Left ventricle myocardium inferior (tissue), 1 donor: ENCODE results near the gene REM2. TPM values are rescaled to one million over a fixed set of nuclear protein-coding genes. Genes with fewer than 3 reads are reported as not detected.

Experiments
- DNase-seq: peaks from one replicate; pipeline ENCODE4 v3.0.0-alpha.2; 2020
- H3K27ac ChIP-seq: fragments of 200-600 bp; replicated peaks from 2 replicates; pipeline ENCODE4 v1.8.0; 2021
- H3K27me3 ChIP-seq: fragments of 200-600 bp; 2 replicates; pipeline ENCODE4 v1.8.0; 2021; ENCODE audit warnings: low read depth
- H3K36me3 ChIP-seq: fragments of 200-600 bp; 2 replicates; pipeline ENCODE4 v1.8.0; 2021
- H3K4me1 ChIP-seq: fragments of 200-600 bp; 2 replicates; pipeline ENCODE4 v1.8.0; 2021
- H3K4me3 ChIP-seq: fragments of 200-600 bp; 2 replicates; pipeline ENCODE4 v1.8.0; 2021; ENCODE audit warnings: mild to moderate bottlenecking, moderate library complexity
- H3K9me3 ChIP-seq: fragments of 200-600 bp; replicated peaks from 2 replicates; pipeline ENCODE4 v1.8.0; 2021
- intact Hi-C: fragments of 100-400 bp; cut with micrococcal nuclease; formaldehyde crosslinking; loops from one replicate; pipeline ENCODE4 v1.11.0; 2022
- total RNA-seq: library from RNA; stranded (reverse); fragmentation: NEBNext Ultra II Directional; extraction: Animal tissue kit (Norgen Biotek cat#: 25700); gene quantifications from one replicate; pipeline ENCODE4 v1.2.1, GENCODE V29; 2021
- TF ChIP-seq, protein P1 (sequence below): fragments of 200-600 bp; IDR thresholded peaks from 2 replicates; pipeline ENCODE4 v1.8.0; 2021; ENCODE audit warnings: antibody characterized with exemption, mild to moderate bottlenecking, borderline replicate concordance
- donor health status: DM: no; HTN: yes; CAD: no; lungs with severe emphysema.

The REM2 gene
- total RNA-seq, 1 donor from 2014 or later = not detected

DNA sequence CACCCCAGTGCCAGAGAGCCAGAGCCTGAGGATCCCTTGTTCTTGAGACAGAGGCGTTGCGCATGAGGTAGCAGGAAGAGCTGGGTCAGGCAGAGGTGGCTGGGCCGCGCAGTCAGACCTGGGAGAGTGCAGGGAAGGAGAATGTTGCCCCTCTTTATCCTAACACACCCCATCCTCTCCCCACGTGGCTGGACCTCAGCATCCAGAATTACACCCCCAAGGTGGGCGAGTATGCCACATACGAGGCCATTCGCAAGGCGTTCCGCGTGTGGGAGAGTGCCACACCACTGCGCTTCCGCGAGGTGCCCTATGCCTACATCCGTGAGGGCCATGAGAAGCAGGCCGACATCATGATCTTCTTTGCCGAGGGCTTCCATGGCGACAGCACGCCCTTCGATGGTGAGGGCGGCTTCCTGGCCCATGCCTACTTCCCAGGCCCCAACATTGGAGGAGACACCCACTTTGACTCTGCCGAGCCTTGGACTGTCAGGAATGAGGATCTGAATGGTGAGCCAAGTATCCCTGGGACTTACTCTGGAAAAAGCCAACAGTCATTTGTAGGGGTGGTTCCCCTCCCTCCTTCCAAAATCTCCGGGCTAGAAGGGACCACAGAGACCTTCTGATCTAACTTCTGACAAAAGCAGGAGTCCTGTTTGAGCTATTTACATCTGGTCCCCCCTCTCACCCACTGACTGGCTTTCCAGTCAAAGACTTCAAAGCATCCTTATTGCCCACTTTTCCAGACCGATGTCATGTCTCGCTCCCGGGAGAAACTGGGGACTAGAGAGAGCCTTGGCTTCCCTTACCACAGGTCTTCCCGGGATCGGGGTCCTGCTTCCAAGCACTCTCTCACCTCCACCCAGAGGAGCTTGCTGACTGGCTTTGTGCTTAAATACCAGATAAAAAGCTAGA is 40.6 kb upstream of the REM2 start:
- intact Hi-C loops = no loop called here
- Histone ChIP-seq H3K27me3 (no peaks in the 10 kb centered on the region), H3K27ac (no peak overlapping the region), H3K9me3 (no peaks in the 10 kb centered on the region), H3K4me1 (peaks cover 51% of the 10 kb centered on the region), H3K4me3 (no peak overlapping the region), H3K36me3 (peaks cover 58% of the 10 kb centered on the region)
- TF ChIP-seq, protein P1, sequence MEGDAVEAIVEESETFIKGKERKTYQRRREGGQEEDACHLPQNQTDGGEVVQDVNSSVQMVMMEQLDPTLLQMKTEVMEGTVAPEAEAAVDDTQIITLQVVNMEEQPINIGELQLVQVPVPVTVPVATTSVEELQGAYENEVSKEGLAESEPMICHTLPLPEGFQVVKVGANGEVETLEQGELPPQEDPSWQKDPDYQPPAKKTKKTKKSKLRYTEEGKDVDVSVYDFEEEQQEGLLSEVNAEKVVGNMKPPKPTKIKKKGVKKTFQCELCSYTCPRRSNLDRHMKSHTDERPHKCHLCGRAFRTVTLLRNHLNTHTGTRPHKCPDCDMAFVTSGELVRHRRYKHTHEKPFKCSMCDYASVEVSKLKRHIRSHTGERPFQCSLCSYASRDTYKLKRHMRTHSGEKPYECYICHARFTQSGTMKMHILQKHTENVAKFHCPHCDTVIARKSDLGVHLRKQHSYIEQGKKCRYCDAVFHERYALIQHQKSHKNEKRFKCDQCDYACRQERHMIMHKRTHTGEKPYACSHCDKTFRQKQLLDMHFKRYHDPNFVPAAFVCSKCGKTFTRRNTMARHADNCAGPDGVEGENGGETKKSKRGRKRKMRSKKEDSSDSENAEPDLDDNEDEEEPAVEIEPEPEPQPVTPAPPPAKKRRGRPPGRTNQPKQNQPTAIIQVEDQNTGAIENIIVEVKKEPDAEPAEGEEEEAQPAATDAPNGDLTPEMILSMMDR = no peak
- DNase-seq = no peak

GRCh38 chr14:22843123-22843925 is 39.7 kb upstream of the REM2 start:
- DNase-seq = no peak
- TF ChIP-seq, protein P1 = no peak
- no peak overlapping the region for H3K27ac ChIP-seq
- H3K9me3 ChIP-seq = no peaks in the 10 kb centered on the region
- H3K36me3 ChIP-seq = peaks cover 58% of the 10 kb centered on the region
- peaks cover 51% of the 10 kb centered on the region for H3K4me1 ChIP-seq
- intact Hi-C loops = no loop called here
- no peaks in the 10 kb centered on the region for H3K27me3 ChIP-seq
- H3K4me3 ChIP-seq = no peak overlapping the region

DNA sequence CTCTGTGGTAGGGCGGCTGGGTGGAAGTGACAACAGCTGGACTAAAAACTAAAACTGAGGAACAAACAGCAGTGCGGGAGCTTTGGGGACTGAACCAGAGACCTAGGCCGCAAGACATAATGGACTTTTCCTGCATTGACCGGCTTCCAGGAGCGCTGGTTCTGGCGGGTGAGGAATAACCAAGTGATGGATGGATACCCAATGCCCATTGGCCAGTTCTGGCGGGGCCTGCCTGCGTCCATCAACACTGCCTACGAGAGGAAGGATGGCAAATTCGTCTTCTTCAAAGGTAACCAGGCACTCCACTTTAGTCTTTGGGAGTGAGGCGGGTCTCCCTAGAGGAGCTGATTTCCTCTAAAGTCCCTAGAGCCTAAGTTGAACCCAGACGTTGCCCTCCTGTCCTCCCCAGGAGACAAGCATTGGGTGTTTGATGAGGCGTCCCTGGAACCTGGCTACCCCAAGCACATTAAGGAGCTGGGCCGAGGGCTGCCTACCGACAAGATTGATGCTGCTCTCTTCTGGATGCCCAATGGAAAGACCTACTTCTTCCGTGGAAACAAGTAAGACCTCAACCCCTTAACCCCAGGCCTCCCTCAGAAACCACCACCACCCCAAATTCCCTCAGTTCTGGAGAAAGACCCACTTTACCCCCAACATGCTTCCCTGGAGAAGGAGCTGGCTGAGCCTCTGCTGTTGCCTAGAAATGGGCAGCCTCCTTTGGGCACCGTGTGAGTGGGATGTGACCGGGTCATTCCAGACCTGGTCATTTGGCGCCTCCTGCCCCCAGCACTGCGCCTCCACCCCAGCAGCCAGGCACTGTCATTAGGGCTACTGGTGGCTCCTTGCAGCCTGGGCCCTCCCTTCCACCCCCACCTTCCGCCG is 38.6 kb upstream of the REM2 start:
- no peaks in the 10 kb centered on the region for H3K9me3 ChIP-seq
- peaks cover 58% of the 10 kb centered on the region for H3K36me3 ChIP-seq
- no peak overlapping the region for H3K27ac ChIP-seq
- TF ChIP-seq, protein P1 = no peak
- intact Hi-C loops = no loop called here
- no peak overlapping the region for H3K4me3 ChIP-seq
- no peak for DNase-seq
- H3K27me3 ChIP-seq = no peaks in the 10 kb centered on the region
- H3K4me1 ChIP-seq = peaks cover 51% of the 10 kb centered on the region

- intact Hi-C loops = no loop called here
- DNase-seq = no peak
- no peaks in the 10 kb centered on the region for H3K9me3 ChIP-seq
- peaks cover 58% of the 10 kb centered on the region for H3K36me3 ChIP-seq
- H3K27ac ChIP-seq = no peak overlapping the region
- H3K27me3 ChIP-seq = no peaks in the 10 kb centered on the region
- no peak overlapping the region for H3K4me3 ChIP-seq
- H3K4me1 ChIP-seq = peaks cover 51% of the 10 kb centered on the region
- TF ChIP-seq, protein P1 = no peak
Observed at GRCh38 chr14:22845103-22845394, 38.0 kb upstream of the REM2 start.
